ENCODE data around the gene GPA33. TPM values are rescaled to one million over a fixed set of nuclear protein-coding genes. Genes with fewer than 3 reads are reported as not detected.

The GPA33 gene
- total RNA-seq, 1 donor from 2014 or later, result not detected

- Mint-ChIP-seq H3K4me1 (ENCODE audit: low read depth) (peaks cover 3% of the 10 kb centered on the region), H3K27me3 (peaks cover 25% of the 10 kb centered on the region), H3K4me3 (ENCODE audit: low read depth) (no peak overlapping the region), H3K27ac (no peak overlapping the region), H3K36me3 (ENCODE audit: insufficient read depth) (no peaks in the 10 kb centered on the region), H3K9me3 (ENCODE audit: low read depth) (no peaks in the 10 kb centered on the region)
- DNase-seq (ENCODE audit: low spot score, unreplicated experiment), result no peak
- no peak for TF ChIP-seq CTCF (IDR thresholded peaks at IDR 0.05; ENCODE audit: unreplicated experiment)
These were observed 12.9 kb downstream of the GPA33 start for GRCh38 chr1:167077128-167077867.

GRCh38 chr1:167076136-167076710 is 14.0 kb downstream of the GPA33 start:
- no peak overlapping the region for H3K4me3 Mint-ChIP-seq (ENCODE audit: low read depth)
- no peak for DNase-seq (ENCODE audit: low spot score, unreplicated experiment)
- no peaks in the 10 kb centered on the region for H3K9me3 Mint-ChIP-seq (ENCODE audit: low read depth)
- H3K4me1 Mint-ChIP-seq (ENCODE audit: low read depth), result peaks cover 3% of the 10 kb centered on the region
- no peak for TF ChIP-seq CTCF (IDR thresholded peaks at IDR 0.05; ENCODE audit: unreplicated experiment)
- H3K27ac Mint-ChIP-seq, result no peak overlapping the region
- peaks cover 25% of the 10 kb centered on the region for H3K27me3 Mint-ChIP-seq
- no peaks in the 10 kb centered on the region for H3K36me3 Mint-ChIP-seq (ENCODE audit: insufficient read depth)

GRCh38 chr1:167071286-167071685 is 18.9 kb downstream of the GPA33 start:
- DNase-seq (ENCODE audit: low spot score, unreplicated experiment), result no peak
- H3K4me1 Mint-ChIP-seq (ENCODE audit: low read depth), result no peaks in the 10 kb centered on the region

GRCh38 chr1:167068761-167069160 is 21.4 kb downstream of the GPA33 start:
- peaks cover 24% of the 10 kb centered on the region for H3K27me3 Mint-ChIP-seq
- H3K9me3 Mint-ChIP-seq (ENCODE audit: low read depth), result no peaks in the 10 kb centered on the region
- H3K27ac Mint-ChIP-seq, result no peak overlapping the region
- TF ChIP-seq CTCF (IDR thresholded peaks at IDR 0.05; ENCODE audit: unreplicated experiment), result no peak
- H3K36me3 Mint-ChIP-seq (ENCODE audit: insufficient read depth), result no peaks in the 10 kb centered on the region
- no peaks in the 10 kb centered on the region for H3K4me1 Mint-ChIP-seq (ENCODE audit: low read depth)
- H3K4me3 Mint-ChIP-seq (ENCODE audit: low read depth), result no peak overlapping the region
- no peak for DNase-seq (ENCODE audit: low spot score, unreplicated experiment)

More at GRCh38 chr1:167071286-167071685, 18.9 kb downstream of the GPA33 start:
- H3K9me3 Mint-ChIP-seq (ENCODE audit: low read depth), result no peaks in the 10 kb centered on the region
- peaks cover 28% of the 10 kb centered on the region for H3K27me3 Mint-ChIP-seq
- H3K36me3 Mint-ChIP-seq (ENCODE audit: insufficient read depth), result no peaks in the 10 kb centered on the region
- no peak overlapping the region for H3K27ac Mint-ChIP-seq
- no peak for TF ChIP-seq CTCF (IDR thresholded peaks at IDR 0.05; ENCODE audit: unreplicated experiment)
- H3K4me3 Mint-ChIP-seq (ENCODE audit: low read depth), result no peak overlapping the region

- Mint-ChIP-seq H3K27me3 (peaks cover 24% of the 10 kb centered on the region), H3K4me1 (ENCODE audit: low read depth) (no peaks in the 10 kb centered on the region), H3K27ac (no peak overlapping the region), H3K4me3 (ENCODE audit: low read depth) (no peak overlapping the region), H3K36me3 (ENCODE audit: insufficient read depth) (no peaks in the 10 kb centered on the region), H3K9me3 (ENCODE audit: low read depth) (no peaks in the 10 kb centered on the region)
- no peak for TF ChIP-seq CTCF (IDR thresholded peaks at IDR 0.05; ENCODE audit: unreplicated experiment)
- no peak for DNase-seq (ENCODE audit: low spot score, unreplicated experiment)
These were observed 22.3 kb downstream of the GPA33 start for GRCh38 chr1:167067904-167068303.
